Stimulated activated CD4-positive, alpha-beta T cell treated with anti-CD3 and anti-CD28 coated beads, TNF-alpha, amount 100 ng/mL, for 1 hour (primary cell): Measurements from ENCODE around the gene RAVER2.
"Not testable (repeated sequence)": the region's sequence is repeated elsewhere in the genome, so short reads cannot be mapped to it uniquely, and the experiment has no call there.

Source experiments
- DNase-seq, 3 donors: peaks; one replicate each; pipeline ENCODE4 v3.0.0-alpha.2; 2020; ENCODE audit warnings: low read depth in 3 of 3, low spot score in 1 of 3

The RAVER2 gene

DNA sequence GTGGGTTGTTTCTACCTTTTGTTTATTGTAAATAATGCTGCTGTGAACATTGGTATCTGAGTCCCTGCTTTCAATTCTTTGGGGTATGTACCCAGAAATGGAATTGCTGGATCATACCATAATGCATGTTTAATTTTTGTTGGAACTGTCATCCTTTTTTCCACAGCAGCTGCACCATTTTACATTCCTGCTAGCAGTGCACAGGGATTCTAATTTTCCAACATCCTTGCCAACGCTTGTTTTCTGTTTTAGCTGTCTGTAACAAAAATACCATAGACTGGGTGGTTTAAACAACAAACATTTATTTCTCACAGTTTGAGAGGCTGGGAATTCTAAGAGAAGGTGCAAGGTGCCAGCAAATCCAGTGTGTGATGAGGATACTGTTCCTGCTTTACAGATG lies 65.1 kb downstream of the RAVER2 start:
- DNase-seq, result no peak

DNA sequence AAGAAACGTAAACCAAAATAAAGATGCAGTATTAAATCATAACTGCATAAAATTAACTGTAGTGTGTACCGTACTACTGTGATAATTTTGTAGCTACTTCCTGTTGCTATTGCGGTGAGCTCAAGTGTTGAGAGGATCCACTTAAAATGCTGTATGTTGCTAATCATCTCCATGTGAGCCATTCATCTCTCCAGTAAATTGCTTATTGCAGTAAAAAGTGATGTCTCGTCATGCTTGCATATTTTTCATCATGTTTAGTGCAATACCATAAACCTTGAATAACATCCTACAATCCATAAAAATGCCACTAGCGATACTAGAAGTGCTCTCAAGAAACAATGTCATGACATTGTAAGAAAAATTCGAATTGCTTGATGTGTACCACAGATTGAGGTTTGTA lies 66.3 kb downstream of the RAVER2 start:
- no peak for DNase-seq

DNA sequence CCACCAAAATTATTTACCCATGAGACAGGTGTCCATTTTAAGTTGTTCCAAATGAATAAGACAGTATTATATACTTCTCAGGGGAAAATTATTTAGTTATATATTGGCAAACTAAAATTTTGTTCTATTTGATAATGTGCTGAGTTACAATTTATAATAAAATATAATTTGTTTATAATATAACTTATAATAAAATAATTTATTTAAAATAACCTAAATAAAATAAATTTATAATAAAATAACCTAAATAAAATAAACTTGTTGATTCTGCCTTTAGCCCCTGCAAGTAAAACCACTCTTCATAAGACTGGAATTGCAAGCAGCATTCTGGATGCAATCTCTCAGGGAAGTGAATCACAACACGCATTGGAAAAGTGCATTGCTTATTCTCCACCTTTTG lies 69.6 kb downstream of the RAVER2 start:
- no peak for DNase-seq

DNA sequence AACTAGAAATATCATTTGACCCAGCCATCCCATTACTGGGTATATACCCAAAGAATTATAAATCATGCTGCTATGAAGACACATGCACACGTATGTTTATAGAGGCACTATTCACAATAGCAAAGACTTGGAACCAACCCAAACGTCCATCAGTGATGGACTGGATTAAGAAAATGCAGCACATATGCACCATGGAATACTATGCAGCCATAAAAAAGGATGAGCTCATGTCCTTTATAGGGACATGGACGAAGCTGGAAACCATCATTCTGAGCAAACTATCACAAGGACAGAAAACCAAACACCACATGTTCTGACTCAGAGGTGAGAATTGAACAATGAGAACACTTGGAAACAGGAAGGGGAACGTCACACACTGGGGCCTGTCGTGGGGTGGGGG lies 72.5 kb downstream of the RAVER2 start:
- not testable (repeated sequence) for DNase-seq

DNA sequence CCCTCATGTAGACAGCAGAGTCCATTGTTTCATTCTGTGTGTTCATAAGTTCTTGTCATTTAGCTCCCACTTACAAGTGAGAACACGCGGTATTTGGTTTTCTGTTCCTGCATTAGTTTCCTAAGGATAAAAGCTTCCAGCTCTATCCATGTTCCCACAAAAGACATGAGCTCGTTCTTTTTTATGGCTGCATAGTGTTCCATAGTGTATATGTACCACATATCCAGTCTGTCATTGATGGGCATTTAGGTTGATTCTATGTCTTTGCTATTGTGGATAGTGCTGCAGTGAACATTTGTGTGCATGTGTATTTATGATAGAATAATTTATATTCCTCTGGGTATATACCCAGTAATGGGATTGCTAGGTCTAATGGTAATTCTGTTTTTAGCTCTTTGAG lies 75.7 kb downstream of the RAVER2 start:
- DNase-seq, result not testable (repeated sequence)

DNA sequence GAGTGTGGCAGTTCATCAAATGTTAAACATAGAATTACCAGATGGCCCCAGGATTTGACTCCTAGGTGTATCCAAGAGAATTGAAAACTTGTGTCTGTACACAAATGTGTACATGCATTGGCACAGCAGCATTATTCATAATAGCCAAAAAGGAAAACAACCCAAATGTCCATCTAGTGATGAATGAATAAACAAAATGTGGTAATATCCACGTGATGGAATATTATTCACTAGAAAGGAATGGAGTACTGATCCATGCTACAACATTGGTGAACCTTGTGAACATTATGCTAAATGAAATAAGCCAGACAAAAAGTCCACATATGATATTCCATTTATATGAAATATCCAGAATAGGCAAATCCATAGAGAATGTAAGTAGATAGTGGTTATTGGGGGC lies 77.7 kb downstream of the RAVER2 start:
- DNase-seq, result no peak

DNA sequence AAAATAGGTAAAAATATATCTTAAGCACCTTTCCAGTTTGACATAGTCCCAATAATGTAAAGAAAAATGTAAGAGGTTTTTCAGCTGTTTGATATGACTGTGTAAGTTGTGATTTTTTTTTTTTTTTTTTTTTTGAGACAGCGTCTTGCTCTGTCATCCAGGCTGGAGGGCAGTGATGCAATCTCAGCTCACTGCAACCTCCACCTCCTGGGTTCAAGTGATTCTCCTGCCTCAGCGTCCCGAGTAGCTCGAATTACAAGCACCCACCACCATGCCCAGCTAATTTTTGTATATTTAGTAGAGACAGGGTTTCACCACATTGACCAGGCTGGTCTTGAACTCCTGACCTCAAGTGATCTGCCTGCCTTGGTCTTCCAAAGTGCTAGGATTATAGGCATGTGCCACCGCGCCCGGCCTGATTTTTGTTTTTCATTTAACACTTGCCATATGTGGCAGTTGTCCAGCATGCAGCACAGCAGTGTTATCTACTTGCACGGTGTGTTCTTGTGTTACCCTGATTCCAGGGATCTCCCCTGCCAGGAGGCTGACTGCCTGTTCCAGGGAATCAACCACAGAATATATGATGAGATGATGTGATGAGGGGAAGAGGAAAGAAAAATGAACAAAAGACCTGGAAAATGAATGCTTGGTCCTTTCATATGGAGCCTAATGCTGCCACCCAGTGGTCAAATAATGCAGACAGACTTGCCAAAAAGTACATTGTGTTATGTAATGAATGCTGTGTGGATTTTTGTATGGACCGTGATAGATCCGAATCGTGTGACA lies 79.0 kb downstream of the RAVER2 start:
- DNase-seq, result peak in 2 of 3 donors; percentile 11 to 28

DNA sequence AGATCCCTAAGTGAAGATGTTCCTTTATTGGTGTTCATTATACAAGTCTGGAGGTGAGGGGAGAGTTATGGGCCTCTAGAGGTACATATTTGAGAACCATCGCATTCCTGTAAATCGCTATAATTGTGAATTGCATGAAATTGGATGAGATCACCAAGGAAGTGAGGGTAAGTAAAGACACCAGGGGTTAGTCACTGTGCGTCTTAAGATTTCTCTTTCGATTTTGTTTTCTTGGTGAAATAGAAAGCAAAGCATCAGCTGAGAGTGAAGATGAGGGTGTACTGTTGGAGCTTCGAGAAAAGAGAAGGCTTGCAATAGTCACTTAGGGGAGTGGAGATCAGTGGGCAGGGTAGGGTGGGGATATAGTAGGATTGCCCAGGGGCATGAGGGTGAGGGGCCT lies 82.1 kb downstream of the RAVER2 start:
- no peak for DNase-seq

DNA sequence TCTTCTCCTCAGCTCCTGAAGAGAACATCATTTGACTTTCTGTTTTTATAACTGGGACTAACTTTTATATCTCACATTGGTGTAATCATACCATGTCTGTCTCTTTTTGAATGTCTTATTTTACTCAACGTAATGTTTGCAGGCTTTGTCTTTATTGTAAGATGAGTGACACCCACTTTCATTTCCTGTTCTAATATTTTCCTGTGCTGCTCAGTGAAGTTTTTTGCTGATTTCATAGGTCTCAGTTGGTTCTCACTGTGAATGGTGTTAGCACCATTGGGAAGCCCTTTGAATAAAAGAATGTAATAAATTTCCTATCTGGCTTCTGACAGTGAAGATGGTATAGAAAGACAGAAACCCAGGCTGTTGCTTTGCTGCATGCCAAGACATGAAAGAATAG lies 84.0 kb downstream of the RAVER2 start:
- DNase-seq, result no peak

DNA sequence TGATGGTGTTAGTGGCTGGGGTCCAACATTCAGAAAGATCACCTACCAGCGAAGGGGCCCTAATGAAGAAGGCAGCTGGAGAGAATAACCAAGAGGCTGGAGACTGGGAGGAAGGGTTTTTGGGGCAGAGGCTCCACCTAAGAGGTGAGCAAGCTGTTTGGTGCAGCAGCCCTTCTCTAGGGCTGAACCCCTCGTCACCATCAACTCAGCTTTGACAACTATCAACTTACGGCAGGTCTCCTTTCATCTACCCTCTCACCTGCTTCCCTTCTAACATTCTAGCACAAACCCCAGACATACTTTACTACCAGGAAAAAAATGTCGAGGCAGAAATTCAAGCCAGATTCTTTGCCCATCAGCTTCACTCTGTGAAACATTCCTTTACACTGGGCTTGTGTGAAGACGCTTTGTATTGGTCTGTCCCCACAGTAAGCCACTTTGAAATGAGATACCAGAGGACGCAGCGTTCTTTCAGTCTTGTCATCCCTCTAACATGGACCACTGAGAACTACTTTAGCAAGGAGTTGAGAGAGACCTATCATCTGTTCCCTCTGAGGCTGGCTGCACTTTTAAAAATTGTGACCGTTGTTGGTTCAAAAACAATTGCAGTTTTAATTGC lies 84.6 kb downstream of the RAVER2 start:
- DNase-seq, result no peak

DNA sequence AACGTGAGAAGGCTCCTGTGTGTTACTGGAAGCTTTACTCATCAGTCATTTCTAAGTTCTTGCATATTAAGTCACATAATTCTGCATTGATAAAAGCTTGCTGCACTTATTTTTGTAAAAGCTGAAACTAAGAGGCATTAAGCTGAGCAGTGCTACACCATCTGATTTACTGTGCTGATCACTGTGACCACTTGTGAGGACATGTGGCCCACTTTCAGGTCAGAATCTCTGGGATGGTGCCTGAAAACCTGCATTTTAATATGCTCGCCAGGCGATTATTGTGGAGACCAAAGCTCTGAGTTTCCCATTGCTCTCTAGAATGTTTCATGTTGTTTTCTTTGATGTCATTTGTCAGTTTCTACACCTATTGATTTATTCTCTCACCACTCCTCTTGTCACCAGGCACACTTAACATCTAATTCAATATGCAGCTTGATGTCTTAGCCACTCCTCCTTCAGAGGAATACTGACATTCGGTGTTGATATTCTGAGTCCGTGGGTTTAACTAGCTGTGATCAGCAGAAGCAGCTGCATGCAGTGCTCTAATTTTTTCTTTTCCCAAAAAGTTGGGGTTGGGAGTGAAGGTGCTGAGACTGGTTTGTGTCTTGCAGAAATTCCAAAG lies 85.3 kb downstream of the RAVER2 start:
- DNase-seq, result no peak

DNA sequence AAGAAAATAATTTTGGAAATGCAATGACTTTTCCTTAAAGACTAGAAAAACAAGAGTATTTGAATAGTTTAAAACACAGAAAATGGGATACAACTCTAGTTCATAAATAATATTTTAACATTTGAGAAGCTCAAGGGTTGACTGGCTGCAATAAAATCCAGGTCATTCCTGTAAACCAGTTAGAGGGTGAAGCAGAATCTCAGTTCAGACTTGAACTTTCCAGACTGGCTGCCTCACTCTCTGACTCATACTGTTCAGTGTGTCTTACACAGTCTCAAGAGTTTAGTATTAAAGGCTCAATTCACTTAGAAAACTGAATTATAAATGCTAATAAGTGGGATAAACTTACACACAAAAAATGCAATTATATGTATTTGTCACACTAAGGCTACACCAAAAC lies 89.9 kb downstream of the RAVER2 start:
- DNase-seq, result no peak

DNA sequence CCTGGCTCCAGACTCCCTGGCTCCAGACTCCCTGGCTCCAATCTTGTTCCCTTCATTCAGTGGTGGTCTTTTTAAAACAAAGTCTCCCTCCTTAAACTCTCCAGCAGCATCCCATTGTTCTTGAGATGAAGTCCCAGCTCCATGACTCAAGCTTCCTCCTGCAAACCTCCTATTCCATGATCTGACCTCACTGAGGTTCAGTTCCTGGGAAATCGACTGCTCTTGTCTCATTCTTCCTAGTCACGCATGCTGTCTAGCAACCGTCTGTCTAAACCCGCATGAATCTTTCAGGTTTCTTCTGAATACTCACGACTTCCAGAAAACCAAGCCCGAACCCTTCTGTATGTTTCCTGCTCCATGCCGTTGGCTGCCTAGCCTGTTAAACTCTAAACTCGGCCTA lies 91.9 kb downstream of the RAVER2 start:
- no peak for DNase-seq

DNA sequence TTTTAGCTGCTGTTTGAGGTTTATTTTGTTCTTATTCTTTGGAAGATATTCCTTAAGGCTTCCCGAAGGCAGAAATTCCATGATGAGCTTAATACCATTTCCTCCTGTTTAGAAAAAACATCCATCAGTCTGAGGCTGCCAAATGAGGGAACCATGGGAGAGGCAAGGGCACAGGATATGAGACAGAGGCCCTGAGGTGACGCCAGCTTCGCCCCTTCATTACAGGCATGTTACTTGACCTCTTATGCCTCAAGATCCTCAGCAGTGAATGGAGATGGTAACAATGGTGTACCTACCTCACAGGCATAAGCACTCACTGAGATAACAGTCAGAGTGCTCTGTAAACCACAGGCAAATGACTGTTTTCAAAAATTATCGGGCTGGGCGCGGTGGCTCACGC lies 93.6 kb downstream of the RAVER2 start:
- no peak for DNase-seq

DNA sequence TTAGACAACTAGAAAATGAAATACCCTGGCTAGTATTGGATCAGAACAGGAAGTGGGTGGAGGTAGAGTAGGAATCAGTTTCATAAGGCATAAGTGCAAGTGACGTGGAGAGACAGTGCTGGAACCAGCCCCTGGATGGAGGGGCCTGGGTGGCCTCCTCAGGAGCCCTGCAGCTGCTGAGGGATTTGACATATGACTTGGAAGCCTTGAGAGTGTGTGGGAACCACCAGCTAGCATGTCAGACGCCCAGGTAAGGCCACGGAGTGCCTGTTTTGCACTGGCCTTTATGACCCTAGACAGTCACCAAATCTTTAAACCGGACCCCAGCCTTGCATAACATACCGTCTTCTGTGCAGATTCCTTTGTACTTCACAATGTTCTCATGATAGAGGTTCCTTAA lies 94.4 kb downstream of the RAVER2 start:
- DNase-seq, result no peak

DNA sequence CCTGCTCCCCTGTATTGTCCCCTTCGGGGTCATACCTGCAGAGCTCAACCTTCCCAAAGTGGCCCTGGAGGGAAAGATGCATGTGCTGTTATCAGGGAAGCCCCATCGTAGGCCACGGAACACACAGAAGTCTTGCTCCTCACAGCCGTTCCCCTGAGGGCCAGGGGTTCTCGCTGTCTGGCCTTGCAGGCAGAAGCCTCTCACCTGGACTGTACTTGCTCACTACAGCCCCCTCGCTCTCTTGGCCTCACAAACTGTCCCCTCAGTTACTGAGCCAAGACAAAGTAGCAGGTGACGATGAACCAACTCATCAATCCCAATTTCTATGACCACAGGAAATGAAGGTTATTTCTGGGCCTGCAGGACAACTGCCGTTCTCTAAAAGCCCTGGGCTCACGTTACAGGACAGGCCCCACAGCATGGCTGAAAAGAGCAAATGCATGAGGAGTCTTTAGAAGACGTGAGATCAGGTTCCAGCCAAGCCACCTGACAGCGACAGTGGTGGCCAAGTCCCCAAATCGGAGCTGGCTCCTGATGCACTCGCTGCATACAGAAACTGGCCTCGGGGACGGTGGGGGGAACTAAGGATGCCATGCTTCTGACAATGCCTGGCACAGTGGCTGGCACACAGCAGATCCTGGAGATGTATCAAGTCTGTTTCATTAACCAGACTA lies 95.0 kb downstream of the RAVER2 start:
- DNase-seq, result no peak

DNA sequence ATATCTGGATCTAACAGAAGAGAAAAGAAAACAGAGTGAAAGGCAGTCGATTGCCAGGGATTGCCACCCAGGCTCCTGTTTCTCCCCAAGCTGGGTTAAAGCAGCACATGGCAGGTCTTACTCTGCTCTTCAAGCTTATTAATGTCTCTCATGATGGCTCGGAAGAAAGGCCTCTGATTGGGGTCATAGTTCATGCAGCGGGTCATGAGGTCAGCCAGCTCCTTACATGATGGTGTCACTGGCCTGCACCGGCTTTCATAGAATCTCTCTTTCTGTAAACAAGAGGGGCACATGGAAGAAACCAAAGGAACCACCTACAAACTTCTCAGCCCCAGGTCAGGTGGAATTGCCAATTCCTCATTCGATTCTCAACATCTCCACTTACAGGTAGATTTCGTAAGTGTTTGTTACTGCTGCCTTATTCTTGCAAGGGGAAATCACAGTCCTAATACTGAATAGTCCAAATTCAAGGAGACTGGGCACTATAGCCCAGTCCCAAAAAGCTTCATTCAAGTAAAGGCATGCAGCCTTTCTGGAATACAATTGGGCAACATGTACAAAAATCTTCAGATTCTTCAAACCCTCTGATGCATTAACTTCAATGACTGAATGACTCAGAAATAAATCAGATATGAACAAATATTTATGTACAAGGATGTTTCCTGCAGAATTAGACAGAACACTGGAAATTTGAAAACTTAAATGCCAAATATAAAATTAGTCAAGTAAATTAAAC lies 96.6 kb downstream of the RAVER2 start:
- no peak for DNase-seq

DNA sequence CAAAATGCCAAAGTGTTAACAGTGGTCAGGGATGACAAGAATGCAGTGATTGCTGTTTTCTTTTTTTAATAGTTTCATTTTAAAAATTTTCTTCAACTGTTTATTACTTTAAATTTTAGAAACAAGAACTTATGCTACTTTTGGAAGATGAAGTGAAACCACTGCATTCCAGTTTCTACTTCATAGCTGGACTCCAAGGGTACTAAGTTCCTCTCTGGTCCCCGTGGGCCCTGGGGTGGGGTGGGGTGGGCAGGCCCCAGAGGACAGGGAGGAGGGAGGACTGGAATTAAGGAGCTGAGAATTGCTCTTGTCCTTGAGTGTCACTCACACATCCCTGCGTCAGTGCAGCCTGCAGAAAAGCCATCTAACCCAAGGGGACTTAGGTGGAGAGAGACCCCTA lies 97.3 kb downstream of the RAVER2 start:
- DNase-seq, result no peak

DNA sequence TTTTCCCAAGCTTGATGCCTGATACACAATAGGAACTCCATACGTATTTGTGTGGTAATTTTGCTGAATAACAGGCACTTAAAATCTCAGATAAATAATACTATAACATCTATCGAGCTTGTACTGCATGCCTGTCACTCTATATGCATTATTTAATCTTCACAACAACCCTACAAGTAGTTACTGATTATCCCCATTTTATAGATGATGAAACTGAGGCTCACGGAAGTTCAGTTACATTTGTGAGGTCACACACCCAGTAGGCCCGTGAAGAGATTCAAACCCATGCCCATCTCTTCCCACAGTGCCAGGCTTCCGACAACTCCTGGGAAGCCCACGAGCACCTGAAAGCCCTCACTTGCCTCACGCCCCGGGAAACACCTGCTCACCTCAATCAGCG lies 98.8 kb downstream of the RAVER2 start:
- DNase-seq, result no peak

DNA sequence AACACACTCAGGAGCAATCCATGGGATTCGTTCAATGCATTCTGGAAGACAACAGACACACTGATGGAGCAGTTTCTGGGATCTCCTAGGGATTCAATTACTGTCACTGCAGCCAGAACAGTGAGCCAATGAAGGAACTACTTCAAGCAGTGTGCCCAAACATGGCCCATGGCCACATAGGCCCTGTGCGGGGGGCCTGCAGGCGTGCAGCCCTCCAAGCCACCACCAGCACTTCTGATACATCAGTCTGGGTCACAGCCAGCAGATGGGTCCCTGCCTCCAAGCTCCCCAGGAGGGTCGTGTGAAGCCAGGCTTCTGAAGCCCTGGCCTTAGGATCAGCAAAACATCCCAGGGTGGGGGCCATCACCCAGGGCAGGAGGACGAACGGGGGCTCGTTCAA lies 99.3 kb downstream of the RAVER2 start:
- DNase-seq, result no peak

DNA sequence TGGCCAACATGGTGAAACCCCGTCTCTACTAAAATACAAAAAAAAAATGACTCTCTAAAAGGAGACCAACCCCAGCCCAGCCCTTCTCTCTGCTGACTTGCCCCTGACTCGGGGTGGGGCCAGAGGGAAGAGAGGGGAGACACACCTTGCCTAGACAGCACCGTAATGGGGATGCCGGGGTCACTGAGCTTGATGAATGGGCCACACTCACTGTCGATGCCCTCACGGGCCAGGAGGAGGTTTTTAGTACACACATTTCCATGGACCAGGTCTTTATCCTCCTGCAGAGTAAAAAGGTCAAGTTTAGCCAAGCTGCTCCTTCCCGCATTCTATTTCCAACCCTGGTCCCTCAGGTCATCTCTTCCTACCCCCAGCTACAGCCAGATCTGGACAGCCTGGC lies 99.7 kb downstream of the RAVER2 start:
- DNase-seq, result no peak
